Measurements from ENCODE around the gene HOXD10.

The HOXD10 gene

DNA sequence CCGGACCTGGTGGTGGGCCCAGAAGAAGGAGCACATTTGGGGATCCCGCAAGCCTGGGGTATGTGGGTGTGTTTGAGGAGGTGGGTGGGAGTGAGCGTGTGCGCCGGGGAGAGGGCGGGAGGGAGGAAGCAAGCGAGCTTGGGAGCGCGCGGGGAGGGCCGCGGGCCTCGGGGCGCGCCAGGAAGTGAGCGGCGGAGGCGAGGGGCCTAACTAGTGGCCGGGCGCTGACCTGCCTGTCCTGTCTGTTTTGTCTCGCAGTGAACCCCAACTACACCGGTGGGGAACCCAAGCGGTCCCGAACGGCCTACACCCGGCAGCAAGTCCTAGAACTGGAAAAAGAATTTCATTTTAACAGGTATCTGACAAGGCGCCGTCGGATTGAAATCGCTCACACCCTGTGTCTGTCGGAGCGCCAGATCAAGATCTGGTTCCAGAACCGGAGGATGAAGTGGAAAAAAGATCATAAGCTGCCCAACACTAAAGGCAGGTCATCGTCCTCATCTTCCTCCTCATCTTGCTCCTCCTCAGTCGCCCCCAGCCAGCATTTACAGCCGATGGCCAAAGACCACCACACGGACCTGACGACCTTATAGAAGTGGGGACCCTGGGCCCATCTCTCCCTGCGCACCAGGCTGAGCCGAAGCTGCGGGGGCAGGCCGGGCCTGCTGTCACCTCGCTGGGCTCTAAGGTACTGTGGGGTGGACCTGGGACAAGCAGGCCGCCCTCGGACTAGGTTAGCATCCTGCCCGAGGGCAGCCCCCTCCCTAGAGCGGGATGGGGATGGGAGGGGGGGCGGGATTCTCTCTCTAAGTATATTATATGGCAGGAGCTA lies 36.0 kb downstream of the HOXD10 start:
- DNase-seq: no peak

GRCh38 chr2:176154576-176155252 lies 38.1 kb downstream of the HOXD10 start:
- DNase-seq: no peak

- no peak for DNase-seq
Observed at GRCh38 chr2:176155356-176156044, 38.9 kb downstream of the HOXD10 start.

- no peak for DNase-seq
Observed at GRCh38 chr2:176156301-176156806, 39.8 kb downstream of the HOXD10 start.

DNA sequence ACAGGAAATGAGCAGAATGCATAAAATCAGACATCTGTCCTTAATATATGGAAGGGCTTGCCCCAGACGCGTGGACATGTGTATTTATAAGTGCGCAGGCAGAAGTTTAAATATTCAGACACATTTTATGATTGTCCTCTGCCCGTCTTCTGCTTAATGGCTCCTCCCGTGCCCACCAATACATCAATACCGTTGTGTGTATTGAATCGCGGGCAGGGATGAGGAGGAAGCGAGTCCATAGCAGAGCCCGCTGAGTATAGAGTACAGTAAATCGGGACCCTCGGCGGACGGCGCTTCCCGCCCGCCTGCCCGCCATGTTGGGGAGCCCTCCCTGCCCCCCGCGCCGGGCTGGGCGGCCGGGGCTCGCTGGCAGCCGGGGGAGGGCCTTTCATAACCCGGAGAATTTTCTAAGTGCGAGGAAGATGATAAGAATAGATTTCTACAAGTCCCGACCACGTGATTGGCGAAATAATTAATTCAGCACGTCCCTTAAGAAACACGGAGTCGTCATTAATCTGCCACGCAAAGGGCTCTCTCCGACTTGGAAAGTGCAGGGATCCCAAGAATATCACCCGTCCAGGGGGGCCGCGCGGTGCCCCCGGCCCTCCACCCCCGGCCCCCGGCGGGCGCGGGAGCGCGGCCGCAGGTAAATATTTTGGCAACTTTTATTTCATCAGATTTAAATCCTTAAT lies 40.4 kb downstream of the HOXD10 start, which contains the start of gene HOXD3:
HOXD3 (plus strand) TSS at position 501 of the 692 bp plus-strand sequence. CDS start 11,808 bp downstream, outside the sequence.
- DNase-seq: no peak

GRCh38 chr2:176157499-176158185 lies 41.1 kb downstream of the HOXD10 start:
- DNase-seq: no peak

- no peak for DNase-seq
Observed at GRCh38 chr2:176158186-176158591, 41.6 kb downstream of the HOXD10 start.

- DNase-seq: no peak
Observed at GRCh38 chr2:176158855-176159662, 42.5 kb downstream of the HOXD10 start.

DNA sequence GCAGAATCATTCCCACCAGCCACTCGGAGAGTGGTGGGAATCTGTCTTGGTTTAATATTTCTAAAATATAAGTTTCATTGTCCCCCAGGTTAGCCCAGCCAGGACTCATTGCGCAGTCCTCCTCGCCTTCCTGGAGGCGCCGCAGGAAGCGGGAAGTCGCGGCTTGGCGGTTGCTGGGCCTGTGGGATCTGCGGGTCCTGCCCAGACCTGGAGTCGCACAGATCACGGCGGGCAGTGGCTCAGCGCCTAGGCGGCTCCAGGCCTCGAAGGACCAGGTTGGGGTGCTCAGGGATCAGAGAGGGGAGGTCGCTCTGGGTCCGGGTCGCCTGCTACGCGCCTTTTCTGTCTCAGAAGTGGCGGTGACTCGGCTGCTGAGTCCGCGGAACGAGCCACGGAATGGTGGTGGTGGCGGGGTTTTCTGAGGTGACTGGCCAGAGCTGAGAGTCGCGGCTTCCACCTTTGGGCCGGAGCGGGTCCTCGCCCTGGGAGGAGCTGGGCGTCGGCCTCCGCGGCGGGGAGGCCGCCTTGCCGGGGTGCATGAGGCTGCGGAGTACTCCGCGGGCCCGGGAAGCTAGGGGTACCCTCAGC lies 43.2 kb downstream of the HOXD10 start:
- DNase-seq: no peak

DNA sequence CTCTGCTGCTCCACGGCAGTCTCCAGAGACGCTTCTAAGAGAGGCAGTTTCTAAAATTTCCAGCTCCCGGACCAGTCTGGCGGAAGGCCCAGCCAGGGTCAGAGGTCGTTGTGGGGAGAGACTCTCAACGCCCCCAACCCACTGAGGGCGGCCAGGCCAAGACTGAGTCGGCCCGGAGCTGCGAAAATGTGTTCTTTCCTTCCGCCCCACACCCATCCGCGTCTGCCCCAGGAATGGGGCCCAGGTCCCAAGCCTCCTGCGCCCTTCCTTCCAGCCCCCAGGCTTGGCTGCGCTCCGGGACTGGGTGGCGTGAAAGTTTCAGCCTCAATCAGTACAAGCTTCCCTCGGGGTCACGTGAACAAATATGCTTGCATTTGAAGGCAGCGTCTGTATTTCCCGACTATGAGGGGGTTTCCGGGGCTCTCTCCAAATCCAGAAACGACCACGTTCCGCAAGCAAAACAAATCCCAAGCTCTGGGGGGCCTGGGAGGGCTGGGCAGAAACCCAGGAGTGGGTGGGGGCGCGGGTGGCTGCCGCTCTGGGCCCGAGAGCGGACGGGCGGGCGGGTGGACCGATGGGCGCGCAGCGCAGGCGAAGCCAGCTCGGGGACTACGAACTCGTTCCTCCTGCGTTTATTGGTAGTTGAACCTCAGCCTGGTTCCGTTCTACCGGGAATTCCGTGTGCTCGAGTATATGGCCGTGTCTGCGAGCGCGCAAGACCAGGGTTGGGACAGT lies 43.8 kb downstream of the HOXD10 start:
- no peak for DNase-seq

GRCh38 chr2:176160986-176161824 lies 44.6 kb downstream of the HOXD10 start:
- no peak for DNase-seq

DNA sequence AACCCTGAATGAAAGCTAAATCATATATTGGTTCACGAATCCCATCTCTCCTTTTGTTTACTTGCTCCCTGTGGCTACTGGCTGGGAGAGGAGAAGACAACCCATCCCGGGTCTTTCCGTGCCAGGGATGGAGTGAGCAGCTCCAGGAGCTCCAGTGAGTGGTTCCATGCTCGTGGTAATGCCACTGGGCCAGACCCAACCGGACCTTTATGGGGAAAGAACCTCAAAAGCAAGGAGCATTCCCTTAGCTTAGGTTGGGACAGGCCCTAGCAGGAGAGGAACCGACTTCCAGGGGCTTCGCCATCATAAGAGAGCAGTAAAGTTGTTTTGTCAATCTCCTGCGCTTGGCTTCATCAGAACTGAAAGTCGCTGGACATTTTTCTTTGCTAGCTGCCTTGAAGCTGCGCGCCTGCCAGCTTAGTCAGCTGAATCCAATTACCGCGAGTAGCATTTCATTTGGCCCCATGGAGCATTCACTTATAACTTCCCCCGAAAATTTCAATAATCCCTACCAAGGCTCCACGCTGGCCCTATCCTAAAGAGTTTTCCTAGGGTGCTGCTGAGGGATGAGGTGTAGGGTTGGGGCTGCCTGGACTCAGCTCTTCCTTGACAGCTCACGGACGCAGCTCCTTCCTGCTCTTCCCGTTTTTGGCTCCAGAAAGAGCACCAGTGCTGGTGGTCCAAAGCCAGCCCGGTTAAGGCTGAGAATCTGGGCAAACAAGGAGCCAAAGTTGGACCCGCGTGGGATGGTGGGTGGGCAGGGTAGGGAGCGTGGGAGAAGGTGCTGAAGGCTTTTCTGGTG lies 45.4 kb downstream of the HOXD10 start:
- no peak for DNase-seq

DNA sequence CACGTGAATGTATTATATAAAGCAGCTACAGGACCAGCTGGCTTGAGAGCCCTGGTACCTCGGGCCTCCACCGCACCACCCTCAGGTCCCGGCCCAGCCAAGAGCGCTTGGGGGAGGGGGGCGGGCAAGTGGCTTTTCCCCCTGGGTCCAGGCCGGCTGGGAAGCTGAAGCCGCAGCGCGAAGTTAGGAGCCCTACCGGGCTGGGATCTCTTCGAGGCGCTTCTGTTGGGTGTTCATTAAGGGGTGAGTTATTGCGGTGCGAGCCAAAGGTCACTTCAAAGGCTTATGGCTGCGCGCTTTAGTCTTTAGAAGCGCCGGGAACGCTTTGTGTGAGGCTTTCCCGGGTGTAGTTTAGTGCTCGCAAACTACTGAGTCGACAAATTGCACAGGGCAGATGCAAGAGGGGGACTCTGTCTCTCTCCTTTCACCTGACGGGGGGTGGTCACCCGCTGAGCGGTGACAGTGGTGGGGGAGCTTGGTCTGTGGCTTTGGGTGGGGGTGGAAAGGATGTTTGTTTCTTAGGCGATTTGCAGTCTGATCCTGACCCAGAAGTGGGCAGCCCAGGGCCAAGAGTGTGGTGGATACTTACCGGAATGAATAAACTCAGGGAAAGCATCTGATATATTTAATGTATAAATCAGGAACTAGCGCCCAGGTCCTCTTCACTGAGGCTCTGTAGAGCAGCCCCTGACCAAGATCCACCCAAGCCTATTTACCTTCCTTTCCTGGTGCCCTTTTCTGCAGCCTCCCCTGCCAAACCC lies 46.5 kb downstream of the HOXD10 start:
- DNase-seq: no peak

DNA sequence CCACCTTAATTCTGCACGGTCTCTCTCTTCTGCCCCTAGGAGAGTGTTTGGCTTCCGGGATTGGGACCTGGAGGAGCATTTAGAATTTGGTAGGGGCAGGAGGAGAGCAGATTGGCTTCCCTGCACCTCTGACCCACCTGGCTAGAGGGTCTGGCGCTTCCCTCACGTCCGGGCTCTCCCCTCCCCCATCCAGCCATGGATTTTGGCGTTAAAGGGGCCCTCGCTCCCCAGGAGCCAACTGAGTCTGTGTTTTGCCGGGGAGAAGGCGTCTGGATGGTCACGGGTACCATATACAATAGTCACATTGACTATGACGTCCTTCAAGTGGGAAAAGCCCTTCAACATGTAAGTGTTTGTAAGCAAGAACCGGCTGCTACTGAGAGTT lies 47.1 kb downstream of the HOXD10 start:
- DNase-seq: no peak

- no peak for DNase-seq
Observed at GRCh38 chr2:176164201-176164600, 47.6 kb downstream of the HOXD10 start.

DNA sequence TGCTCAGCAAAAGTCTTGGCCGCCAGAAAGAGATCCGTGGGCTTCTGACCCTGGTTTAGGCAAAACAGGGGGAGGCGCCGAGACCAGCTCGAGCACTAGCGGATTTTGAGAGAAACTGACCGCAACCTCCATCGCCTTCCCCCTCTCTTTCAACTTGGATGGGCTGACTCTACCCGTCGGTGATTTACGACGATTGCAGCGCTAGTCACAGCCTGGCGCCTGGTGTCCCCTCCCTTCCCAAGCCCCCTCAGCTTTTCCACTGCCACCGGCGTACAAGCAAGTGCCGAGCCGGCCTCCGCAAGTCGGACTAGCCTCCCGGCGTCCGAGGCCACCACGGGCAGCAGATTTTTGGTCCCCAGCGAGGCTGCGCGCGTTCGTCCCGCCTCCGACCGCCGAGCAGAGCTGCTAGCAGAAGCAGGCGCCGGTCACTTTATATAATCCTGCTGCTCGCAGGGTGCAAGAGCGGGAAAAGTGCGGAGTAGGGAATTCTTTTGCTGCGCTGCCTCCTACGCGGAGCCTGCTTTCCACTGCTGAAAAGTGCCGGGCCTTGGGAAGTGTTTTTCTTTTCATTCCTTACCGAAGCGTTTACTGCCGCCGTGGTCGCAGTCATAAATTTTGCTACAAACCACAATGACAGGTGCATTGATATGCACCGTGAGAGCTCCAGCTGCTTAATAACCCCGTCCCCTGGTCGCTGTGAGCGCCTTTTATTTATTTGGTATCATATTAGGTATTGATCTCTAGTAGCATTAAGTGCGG lies 48.2 kb downstream of the HOXD10 start:
- DNase-seq: no peak

All from activated naive CD4-positive, alpha-beta T cell treated with Interleukin-2 at 50 U/mL for 16 hours (primary cell).